DND-41 (cell line): ENCODE results near the gene GNG13.

ENCODE experiments used
- ATAC-seq: fragments of 200-7000 bp; cut with Tn5 transposase; 3 replicates; pipeline ENCODE4 v1.9.1; 2021; ENCODE audit warnings: low read depth; ENCODE audit not compliant: insufficient read depth
- DNase-seq: peaks from one replicate; pipeline ENCODE4 v3.0.0-alpha.2; 2020
- H2AFZ ChIP-seq: 2 replicates; pipeline ENCODE4 v1.6.0; 2012; ENCODE audit warnings: low read depth, low read length
- H3K27ac ChIP-seq: 2 replicates; pipeline ENCODE4 v1.5.1; 2012; ENCODE audit warnings: low read length, inconsistent platforms
- H3K27me3 ChIP-seq: fragments of 200-600 bp; sonication (generic); 2 replicates; pipeline ENCODE4 v1.6.0; 2012; ENCODE audit warnings: low read length, mild to moderate bottlenecking, inconsistent platforms; ENCODE audit not compliant: insufficient read depth, poor library complexity
- H3K36me3 ChIP-seq: 2 replicates; pipeline ENCODE4 v1.5.1; 2012; ENCODE audit warnings: low read length, inconsistent platforms; ENCODE audit not compliant: insufficient read depth
- H3K4me1 ChIP-seq: 2 replicates; pipeline ENCODE4 v1.5.1; 2012; ENCODE audit warnings: mild to moderate bottlenecking, low read length; ENCODE audit not compliant: insufficient read depth
- H3K4me2 ChIP-seq: 2 replicates; pipeline ENCODE4 v1.6.0; 2012; ENCODE audit warnings: mild to moderate bottlenecking, moderate library complexity, low read length, inconsistent platforms; ENCODE audit not compliant: insufficient read depth
- H3K4me3 ChIP-seq, 2 experiments: fragments of 200-600 bp in 1 of 2; shearing (Covaris generic) in 1 of 2; 2 replicates each; pipeline ENCODE4 v1.5.1; 2012 to 2016; ENCODE audit warnings: inconsistent platforms in 2 of 2, low read length in 2 of 2, mild to moderate bottlenecking in 2 of 2, low read depth in 1 of 2, moderate library complexity in 1 of 2
- H3K79me2 ChIP-seq: 2 replicates; pipeline ENCODE4 v1.6.0; 2012; ENCODE audit warnings: low read length, inconsistent platforms; ENCODE audit not compliant: insufficient read depth
- H3K9ac ChIP-seq: 2 replicates; pipeline ENCODE4 v1.6.0; 2012; ENCODE audit warnings: low read depth, mild to moderate bottlenecking, inconsistent platforms, low read length, moderate library complexity
- H3K9me3 ChIP-seq: 2 replicates; pipeline ENCODE4 v1.5.1; 2012; ENCODE audit warnings: low read length, moderate library complexity, mild to moderate bottlenecking, inconsistent platforms; ENCODE audit not compliant: insufficient read depth, severe bottlenecking
- H4K20me1 ChIP-seq: 2 replicates; pipeline ENCODE4 v1.6.0; 2012; ENCODE audit warnings: low read length; ENCODE audit not compliant: insufficient read depth
- CTCF ChIP-seq: IDR thresholded peaks from 2 replicates; pipeline ENCODE4 v1.5.1; 2012; ENCODE audit warnings: borderline replicate concordance, low read length, moderate library complexity, mild to moderate bottlenecking; ENCODE audit not compliant: poor library complexity, severe bottlenecking; ENCODE audit errors: extremely low read depth
- EZH2 ChIP-seq: IDR thresholded peaks from 3 replicates; pipeline ENCODE4 v1.6.1; 2012; ENCODE audit warnings: borderline replicate concordance, low read depth, mild to moderate bottlenecking, moderate library complexity, low read length, inconsistent platforms; ENCODE audit not compliant: severe bottlenecking

GNG13 gene

GRCh38 chr16:765488-765865, 35.1 kb downstream of the GNG13 start:
- Histone ChIP-seq H3K4me1 (no peaks in the 10 kb centered on the region), H3K4me2 (no peak overlapping the region), H3K9me3 (no peaks in the 10 kb centered on the region), H3K27ac (no peak overlapping the region), H3K9ac (no peak overlapping the region), H3K79me2 (no peaks in the 10 kb centered on the region), H3K4me3 (no peak overlapping the region), H3K27me3 (no peaks in the 10 kb centered on the region), H2AFZ (no peak overlapping the region), H4K20me1 (no peaks in the 10 kb centered on the region; the same call in 1 of the 2 replicates), H3K36me3 (no peaks in the 10 kb centered on the region)
- DNase-seq (no peak), ATAC-seq (no peak)
- no peak for TF ChIP-seq EZH2
- TF ChIP-seq CTCF, result no peak

- no peak for DNase-seq
- no peak overlapping the region for H3K9ac ChIP-seq
- ATAC-seq, result no peak
- TF ChIP-seq EZH2 (no peak), CTCF (no peak)
- no peaks in the 10 kb centered on the region for H3K79me2 ChIP-seq
- H3K27ac ChIP-seq, result no peak overlapping the region
- H4K20me1 ChIP-seq, result no peaks in the 10 kb centered on the region; the same call in 1 of the 2 replicates
- H3K4me1 ChIP-seq, result no peaks in the 10 kb centered on the region
- H3K4me2 ChIP-seq, result no peak overlapping the region
- no peaks in the 10 kb centered on the region for H3K36me3 ChIP-seq
- no peaks in the 10 kb centered on the region for H3K27me3 ChIP-seq
- no peak overlapping the region for H3K4me3 ChIP-seq
- H3K9me3 ChIP-seq, result no peaks in the 10 kb centered on the region
- no peak overlapping the region for H2AFZ ChIP-seq
These were observed 35.6 kb downstream of the GNG13 start for GRCh38 chr16:764848-765487.

GRCh38 chr16:764184-764750, 36.3 kb downstream of the GNG13 start:
- H3K4me1 ChIP-seq, result no peaks in the 10 kb centered on the region
- H3K27ac ChIP-seq, result no peak overlapping the region
- no peaks in the 10 kb centered on the region for H3K36me3 ChIP-seq
- no peak overlapping the region for H3K4me2 ChIP-seq
- H3K79me2 ChIP-seq, result no peaks in the 10 kb centered on the region
- no peak overlapping the region for H2AFZ ChIP-seq
- no peaks in the 10 kb centered on the region for H3K27me3 ChIP-seq
- no peaks in the 10 kb centered on the region for H3K9me3 ChIP-seq
- H3K9ac ChIP-seq, result no peak overlapping the region
- TF ChIP-seq CTCF, result no peak
- H4K20me1 ChIP-seq, result no peaks in the 10 kb centered on the region; the same call in 1 of the 2 replicates
- ATAC-seq, result no peak
- H3K4me3 ChIP-seq, result no peak overlapping the region
- DNase-seq, result no peak
